ENCODE measurements around the gene DISC1. TPM values are rescaled to one million over a fixed set of nuclear protein-coding genes. Genes with fewer than 3 reads are reported as not detected.
A peak's percentile ranks its signal among the peaks of the same experiment; 100 is the strongest.
"Not testable (repeated sequence)": the region's sequence is repeated elsewhere in the genome, so short reads cannot be mapped to it uniquely, and the experiment has no call there.

Gene DISC1
- total RNA-seq, 1 donor from 2014 or later, result 4.5 TPM

DNA sequence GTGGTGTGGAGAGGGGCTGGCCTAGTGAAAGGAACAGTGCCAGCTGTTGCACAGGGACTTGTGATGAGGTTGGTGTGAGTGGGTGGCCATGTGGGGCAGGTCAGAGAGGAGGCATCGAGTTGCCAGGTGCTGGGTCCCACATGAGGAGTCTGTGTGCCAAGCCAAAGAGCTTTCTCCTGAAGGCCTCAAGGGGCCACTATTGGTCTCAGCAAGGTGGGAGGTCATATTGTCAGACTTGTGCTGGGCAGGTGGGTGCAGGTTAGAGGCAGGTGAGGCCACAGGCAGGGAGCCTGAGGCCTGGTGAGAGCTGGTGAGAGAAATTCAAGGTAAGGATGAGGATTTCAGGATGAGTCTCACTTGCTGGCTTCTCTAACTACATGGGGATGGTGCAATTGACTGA is 256.8 kb downstream of the DISC1 start:
- DNase-seq (ENCODE audit: low read depth in 2 of 2), result no peak

DNA sequence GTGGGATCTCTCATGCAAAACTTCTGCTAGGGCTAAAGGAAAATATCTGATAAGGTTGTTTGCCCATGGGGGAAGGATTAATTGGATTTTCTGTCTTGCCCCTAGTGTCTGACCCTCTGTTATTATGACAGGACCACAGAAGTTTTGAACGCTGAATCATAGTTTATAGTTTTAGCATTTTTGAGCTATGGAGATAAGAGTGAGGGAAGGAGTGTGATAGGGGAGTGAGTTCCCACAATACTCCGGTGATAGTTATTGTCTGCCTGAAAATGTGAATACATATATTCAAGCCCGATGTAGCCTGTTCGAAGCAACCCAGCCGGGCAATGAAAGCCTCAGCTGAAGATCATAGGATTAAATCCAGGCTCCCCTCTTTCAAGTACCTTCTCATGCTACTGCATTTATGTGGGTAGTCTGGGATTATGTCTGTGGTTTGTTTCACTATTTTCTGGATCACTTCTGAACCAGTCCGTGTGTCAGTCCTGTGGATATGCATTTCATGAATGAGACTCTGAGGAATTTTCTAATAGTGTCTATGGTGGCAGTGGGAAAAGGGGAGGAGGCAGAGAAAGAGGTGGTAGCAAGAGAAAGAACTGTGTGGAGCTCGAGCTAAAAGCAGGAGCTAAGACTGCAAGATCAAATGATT is 258.7 kb downstream of the DISC1 start:
- DNase-seq (ENCODE audit: low read depth in 2 of 2), result no peak

DNA sequence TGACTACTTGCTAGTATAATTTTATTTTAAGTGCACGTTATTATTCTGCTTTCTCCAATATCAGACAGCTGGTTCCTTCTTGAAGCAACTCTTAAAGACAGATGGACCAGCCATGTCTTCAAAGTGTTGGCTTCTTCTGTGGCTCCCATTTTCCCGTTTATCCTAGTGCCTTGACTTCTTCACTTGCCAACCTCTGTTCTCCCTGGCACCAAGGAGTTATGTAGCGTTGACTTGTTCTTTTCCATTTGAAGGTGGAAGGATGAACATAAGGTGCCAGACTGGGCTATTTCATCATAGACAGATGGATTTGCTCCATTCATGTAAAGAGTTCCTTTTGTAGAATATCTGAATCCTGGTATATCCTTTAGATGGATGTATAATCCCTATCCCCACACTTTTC is 260.6 kb downstream of the DISC1 start:
- DNase-seq (ENCODE audit: low read depth in 2 of 2), result no peak

DNA sequence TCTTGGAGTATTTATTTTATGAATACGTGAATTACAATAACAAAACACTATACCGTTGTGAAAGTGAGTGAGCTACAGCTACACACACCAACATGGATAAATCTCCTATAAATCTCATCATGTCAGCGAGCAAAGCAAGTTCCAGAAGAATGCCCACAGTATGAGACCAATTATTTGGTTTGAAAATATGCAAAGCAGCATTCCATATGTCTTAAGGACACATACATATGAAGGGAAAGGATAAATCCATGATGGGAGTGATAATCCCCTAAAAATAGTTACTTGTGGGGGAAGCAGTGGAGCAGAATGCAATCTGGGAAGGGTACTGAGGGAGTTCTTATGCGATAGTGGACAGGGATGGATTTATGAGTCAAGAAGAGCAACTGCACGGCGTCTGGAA is 261.3 kb downstream of the DISC1 start:
- DNase-seq (ENCODE audit: low read depth in 2 of 2), result no peak

DNA sequence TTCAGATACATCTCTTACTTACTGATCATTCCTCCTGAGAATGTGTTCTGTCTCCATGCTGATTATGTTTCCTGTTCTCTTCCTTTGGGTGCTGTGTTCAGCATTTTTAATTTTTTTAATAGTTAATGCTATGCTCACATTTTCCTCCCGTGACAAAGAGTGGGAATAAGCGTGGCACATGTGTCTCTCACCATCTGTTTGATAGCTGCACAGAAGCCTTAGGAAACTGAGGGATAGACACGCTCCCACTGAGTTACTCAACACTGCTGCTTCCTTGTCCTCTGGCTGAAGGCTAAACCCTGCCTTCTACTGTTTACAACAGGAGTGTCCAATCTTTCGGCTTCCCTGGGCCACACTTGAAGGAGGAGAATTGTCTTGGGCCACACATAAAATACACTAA is 264.2 kb downstream of the DISC1 start:
- no peak for DNase-seq (ENCODE audit: low read depth in 2 of 2)

DNA sequence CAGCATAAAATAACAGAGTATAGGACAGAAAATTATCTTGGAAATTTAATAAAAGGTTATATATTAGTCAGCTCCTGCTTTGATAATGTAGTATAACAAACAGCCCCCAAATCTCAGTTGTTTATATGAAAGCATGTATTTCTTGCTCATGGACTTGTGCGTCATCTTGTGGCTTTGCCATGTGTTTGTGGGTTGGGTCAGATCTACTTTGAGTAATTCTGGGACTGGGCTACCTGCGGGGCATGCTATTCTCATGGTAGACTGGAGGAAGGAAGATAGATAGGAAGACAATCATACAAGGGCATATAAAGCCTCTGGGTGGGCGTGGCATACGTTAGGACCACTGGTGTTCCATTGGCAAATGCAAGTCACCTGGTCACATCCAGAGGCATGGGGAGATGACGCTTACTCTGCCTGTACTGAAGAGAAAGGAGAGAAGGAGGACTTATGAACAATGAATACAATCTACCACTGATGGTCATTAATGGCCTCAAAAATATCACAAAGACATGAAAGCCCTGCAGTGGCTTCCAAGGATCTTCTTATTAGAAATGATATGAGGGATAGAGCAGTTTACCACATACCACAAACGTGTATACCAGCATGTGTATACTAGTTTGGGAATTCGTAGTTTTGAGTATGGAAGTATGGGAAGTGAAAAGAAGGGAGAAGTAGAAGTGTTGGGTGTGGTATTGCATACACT is 267.0 kb downstream of the DISC1 start:
- DNase-seq (ENCODE audit: low read depth in 2 of 2), result no peak

DNA sequence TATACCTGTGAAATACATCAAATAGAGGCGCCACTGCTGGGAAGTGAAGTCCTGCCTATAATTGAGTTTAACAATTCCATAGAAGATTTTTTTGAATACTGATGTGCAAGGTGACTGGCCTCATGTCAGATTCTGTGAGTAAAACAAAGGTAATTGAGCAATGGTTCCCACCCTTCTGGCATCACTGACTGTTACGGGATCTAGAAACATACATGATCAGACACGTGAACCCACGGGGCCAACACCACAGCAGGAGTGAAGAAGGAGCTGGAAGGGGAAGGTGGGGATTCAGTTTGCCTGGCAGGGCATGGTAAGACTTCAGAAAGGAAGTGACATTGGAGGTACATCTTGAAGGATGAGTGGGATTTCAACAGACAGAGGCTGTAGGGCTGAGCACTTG is 270.2 kb downstream of the DISC1 start:
- no peak for DNase-seq (ENCODE audit: low read depth in 2 of 2)

DNA sequence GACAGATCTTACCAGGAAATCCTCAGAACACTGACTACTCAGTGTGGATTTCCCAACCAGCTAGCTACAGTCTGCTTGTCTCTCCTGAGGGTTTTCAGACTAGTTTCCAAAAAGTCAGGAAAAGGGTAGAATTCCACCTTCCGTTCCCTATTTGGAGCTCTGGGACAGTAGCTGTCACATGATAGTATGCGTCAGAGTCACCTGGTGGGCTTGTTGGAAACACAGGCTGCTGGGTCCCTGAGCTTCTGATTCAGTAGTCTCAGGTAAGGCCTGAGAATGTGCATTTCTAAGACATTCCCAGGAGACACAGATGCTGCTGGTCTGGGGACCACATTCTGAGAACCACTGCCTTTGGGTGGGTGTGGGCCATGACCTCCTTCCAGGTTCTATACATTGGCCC is 272.5 kb downstream of the DISC1 start:
- no peak for DNase-seq (ENCODE audit: low read depth in 2 of 2)

DNA sequence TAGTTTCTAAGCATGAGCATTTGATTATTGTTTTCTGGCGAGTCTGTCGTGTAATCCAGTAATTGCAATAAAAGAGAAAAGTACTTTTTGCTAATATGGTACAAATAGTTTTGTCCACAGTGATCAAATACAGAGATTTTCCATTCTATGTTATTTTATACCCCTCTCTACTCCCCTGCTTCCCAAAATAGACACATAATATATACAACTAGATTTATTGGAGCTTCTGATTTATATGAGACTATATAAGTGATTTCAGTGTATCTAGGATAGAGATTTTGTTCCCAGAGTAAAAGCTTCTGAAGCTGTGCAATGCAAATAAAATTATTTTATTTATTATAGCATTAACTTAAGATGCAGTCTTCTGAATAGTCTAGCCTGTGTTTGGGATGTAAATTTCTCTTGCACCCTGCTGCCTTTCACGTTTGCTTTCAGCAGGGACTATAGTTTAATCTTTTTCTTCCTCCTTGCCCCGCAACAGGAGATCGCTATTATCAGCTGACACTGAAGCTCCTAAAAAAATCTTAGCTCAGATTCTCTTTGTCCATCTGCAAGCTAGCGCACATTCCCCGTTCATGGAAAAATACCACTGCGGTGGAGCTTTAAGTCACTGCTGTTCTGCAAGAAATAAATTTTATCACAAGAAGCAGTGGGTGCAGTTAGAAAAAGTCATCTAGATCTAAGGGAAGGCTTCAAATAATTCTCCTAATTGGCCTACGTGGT is 273.3 kb downstream of the DISC1 start:
- DNase-seq (ENCODE audit: low read depth in 2 of 2), result no peak

DNA sequence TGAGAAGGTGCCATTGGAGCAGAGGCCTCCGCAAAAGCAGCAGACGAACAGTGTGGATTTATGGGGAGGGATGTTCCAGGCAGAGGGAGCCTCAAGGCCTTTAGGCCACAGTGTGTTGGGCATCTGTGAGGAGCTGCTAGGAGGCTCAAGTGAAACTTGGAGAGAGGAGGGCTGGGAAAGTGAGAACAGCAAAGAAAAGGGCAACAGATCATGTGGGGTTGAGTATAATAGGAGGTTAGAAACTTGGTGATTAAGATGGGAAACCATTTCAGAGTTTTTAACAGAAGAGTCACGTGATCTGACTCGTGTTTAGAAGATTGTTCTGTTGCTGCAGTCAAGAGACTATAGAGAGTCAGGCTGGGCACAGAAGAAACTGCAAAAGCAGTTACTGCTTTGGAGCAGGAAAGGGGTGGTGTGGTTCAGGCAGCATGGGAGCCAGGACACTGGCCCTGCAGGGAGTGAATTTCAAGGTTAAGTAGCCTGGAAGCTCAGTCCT is 277.0 kb downstream of the DISC1 start:
- no peak for DNase-seq (ENCODE audit: low read depth in 2 of 2)

DNA sequence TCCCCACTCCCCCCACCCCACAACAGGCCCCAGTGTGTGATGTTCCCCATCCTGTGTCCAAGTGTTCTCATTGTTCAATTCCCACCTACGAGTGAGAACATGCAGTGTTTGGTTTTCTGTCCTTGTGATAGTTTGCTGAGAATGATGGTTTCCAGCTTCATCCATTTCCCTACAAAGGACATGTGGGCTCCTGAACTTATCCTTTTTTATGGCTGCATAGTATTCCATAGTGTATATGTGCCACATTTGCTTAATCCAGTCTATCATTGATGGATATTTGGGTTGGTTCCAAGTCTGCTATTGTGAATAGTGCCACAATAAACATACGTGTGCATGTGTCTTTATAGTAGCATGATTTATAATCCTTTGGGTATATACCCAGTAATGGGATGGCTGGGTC is 280.7 kb downstream of the DISC1 start:
- not testable (repeated sequence) for DNase-seq (ENCODE audit: low read depth in 2 of 2)

DNA sequence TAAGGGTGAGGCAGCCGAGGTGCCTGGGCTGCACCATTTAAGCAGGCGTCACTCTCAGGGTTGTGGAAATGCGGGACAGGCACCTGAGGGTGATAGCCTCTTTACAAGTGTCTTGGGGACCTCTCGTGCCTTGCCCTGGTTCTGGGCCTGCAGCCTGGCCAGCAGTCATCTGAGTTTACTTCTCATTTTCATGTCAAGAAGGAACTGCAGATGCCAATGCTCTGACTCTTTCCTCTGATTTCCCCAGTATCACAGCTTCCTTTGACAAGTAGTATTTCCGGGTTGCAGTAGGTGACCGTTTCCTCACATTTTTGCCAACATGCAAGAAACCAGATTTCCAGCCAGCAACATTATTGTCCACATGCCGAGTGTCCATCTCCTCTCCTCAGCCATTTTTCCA is 286.9 kb downstream of the DISC1 start:
- peak in 1 of 2 donors; percentile 12 for DNase-seq (ENCODE audit: low read depth in 2 of 2)

DNA sequence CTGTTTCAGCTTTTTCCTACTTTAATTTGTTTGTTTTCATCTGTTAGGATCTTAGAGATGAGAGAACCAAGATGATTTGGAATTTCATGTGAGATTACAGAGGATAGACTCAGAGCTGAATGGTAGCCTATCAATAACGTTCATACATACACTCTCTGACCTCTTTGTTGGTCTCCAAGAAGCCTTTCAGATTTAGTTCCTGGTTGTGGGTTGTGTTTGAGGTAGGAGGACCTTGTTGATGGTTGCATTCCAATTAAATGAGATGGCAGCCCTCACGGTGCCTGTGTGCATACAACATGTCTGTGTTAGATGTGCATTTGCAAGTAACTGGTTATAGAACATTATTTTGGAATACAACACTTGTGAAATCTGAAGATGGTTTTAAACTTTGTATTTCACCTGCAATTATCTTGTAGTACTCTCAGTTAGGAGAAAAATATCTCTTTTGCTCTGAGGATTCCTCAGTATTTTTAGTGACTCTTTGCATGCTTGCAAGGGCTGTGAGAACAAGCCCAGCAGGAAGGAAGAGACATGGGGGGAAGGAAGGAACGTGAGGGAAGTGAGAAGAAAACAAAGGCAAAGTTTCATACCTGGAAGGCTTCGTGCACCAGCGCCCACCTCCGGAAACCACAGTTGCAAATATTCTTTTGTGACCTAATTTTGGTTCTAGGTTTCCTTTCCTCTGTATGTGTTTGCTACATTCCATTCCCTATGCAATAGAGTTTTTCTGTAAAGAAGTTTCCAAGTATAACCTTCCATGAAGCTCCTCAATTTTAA is 291.8 kb downstream of the DISC1 start:
- DNase-seq (ENCODE audit: low read depth in 2 of 2), result peak in 1 of 2 donors; percentile 22

DNA sequence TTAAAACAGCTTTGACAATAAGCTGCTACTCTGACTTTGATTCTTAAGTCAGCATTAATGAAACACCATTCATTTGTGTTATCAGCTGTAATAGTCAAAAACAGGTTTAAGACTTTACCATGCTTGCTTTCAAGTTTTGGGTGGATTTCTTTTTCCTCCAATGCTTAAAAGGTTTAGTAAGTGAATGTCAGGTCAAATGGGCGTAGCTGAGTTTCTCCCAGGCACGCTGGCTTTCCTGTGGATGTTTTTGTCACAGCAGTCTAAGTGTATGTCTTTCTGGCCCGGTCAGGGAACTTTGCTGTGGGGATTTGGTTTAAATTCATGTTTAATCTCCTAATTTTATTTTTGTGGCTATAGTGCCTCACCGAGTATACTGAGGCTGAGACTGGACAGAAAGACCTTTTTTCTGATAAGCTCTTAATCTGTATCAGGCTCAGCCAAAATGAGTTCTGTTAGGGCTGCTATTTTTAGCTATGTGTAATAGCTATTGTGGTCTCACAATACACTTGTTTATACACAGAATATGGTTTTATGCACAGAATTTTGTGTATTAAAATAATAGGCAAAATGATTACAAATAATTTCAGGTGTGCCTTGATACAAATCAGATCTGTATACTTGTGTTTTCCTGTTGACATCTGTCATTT is 292.8 kb downstream of the DISC1 start:
- DNase-seq (ENCODE audit: low read depth in 2 of 2), result peak in 1 of 2 donors; percentile 43

DNA sequence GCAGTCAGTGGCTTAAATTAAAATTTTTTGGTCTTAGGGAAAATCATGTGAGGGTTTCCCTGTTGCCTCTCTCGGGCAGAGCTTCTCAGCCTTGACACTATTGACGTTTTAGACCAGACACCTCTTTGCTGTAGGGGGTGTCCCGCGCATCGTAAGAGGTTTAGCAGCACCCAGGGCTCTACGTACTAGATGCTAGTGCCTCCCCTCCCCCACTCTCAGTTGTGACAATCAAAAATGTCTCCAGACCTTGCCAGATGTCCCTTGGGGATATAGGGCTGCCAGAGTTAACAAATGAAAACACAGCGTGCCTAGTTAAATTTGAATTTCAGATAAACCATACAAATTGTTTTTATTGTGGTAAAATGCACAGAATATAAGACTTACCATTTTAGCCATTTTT is 293.3 kb downstream of the DISC1 start:
- no peak for DNase-seq (ENCODE audit: low read depth in 2 of 2)

DNA sequence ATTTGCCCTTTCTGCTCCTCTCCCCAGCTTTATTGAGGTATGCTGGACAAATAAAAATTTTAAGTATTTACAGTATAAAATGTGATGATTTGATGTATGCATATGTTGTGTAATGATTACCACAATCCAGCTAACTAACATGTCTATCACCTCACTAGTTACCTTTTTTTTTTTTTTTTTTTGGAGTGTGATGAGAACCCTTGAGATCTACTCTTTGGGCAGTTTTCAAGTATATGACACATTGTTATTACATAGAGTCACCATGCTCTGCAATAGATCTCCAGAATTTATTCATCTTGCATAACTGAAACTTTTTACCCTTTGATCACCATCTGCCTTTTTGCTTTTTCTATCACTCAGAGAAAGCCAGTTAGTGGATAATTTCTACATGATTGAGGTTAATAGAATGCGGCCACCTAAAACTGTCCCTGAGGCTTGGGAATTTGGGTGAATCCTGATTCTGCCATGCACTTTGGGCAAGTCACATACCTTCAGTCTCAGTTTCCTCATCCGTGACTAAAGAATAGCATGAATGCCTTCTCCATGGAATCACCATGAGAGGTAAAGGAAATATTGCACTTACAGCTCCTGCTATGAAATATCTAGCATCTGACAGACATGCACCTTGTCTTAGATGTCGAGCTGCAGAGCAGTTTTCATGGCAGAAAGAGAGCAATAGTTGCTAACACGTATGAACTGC is 295.2 kb downstream of the DISC1 start:
- no peak for DNase-seq (ENCODE audit: low read depth in 2 of 2)

DNA sequence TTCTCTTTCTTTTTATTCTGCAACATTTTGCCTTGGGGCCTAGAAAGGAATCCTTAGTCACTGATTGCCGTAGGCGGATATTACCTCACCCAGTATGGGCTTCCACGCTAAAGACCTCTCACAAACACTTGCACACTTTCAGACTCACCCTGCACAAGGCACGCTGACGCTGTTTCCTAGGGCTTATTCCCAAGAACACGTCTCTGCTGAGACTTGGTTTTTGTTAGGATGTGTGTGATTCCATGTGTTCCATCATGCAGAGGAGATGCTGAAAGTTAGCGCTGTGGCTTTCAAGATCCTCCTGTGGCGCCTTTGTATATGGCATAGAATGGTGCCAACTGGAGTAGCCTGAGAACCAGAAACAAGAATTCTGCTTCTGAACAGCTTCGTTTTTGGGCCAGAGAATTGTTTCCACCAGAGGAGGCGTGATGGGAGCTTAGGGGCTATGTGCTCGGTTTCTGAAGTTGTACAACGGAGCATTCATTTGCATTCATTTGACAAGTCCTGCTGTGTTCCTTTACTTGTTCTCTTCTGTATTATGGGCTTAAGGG is 297.0 kb downstream of the DISC1 start:
- no peak for DNase-seq (ENCODE audit: low read depth in 2 of 2)

DNA sequence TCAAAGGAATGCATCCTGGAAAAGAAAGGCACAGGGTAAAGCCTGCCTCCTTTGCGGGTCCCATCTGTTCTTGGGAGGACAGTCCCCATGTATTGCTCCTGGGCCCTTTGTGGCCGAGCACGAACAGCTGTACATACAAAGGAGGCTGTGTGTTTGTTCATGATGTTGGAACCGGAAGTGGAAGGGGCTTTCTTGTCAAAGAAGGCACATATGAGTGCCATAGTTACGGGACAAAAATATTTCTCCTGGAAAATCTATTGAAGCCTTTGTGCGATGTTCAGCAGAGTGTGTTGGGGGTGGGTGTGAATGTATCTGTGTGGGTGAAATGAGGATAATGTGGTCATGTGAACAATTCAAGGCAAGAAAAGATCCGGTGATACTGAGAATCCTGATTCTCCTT is 297.6 kb downstream of the DISC1 start:
- peak; percentile 7 to 65 for DNase-seq (ENCODE audit: low read depth in 2 of 2)

DNA sequence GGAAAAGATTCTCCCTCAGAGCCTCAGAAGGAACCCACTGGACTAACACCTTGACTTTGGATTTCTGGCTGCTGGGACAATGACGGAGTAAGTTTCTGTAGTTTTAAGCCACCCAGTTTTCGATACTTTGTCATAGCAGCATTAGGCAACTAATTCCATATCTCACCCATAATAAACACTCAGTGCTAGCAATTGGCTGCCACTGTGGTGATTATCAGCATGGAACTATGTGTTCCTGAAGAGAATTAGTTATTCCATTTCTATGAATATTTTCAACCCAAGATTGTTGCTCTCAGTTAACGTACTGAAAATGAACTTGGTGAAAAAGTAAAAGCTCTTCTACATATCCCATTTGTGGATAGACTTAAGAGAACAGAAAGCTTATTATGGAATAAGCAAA is 299.3 kb downstream of the DISC1 start:
- no peak for DNase-seq (ENCODE audit: low read depth in 2 of 2)

DNA sequence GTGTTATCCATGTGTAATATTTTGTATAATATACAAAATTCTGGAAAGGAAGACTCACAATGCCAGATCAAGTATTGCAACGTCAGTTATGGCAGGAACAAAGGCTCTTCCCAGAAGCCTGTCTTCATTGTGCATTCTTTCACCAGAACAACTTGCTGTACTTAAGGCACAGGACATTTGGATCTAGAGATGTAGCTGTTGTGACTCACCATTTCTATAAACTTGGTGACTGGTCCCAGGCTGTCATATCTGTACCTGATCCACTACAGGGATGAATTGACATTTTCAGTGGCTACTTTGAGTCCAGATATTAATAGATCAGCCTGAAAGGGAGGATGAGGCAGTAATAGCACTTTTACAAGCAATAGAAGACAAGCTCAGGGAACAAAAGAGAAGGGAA is 299.8 kb downstream of the DISC1 start:
- no peak for DNase-seq (ENCODE audit: low read depth in 2 of 2)

Measured in dermis microvascular lymphatic vessel endothelial cell (primary cell).